HG03025 (cell line): ENCODE measurements around the gene QDPR.

Experiments
- ATAC-seq: cut with Tn5 transposase; IDR thresholded peaks from one replicate; pipeline ENCODE4 v1.9.1; 2021; ENCODE audit warnings: mild to moderate bottlenecking, moderate library complexity; ENCODE audit not compliant: unreplicated experiment, low FRiP score

Gene QDPR

GRCh38 chr4:17493619-17494018, 18.3 kb downstream of the QDPR start:
- ATAC-seq: no peak

DNA sequence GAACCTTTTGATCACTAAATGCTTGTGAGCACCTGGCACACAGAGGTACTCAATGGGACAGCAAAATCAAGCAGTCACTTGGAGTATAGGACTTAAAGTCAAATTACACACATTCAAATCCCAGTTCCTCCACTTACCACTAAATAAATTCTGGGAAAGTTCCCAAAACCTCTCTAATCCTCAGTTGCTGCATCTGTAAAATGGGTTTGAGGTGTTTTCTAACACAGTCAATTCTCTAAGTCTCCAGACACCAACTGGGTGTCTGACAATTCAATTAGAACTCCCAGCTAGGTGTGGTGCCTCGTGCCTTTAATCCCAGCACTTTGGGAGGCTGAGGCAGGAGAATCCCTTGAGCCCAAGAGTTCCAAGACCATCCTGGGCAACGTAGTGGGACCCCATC, 19.0 kb downstream of the QDPR start:
- no peak for ATAC-seq

GRCh38 chr4:17492058-17492741, 19.7 kb downstream of the QDPR start:
- no peak for ATAC-seq

- ATAC-seq: no peak
Observed at GRCh38 chr4:17491196-17491595, 20.7 kb downstream of the QDPR start.

DNA sequence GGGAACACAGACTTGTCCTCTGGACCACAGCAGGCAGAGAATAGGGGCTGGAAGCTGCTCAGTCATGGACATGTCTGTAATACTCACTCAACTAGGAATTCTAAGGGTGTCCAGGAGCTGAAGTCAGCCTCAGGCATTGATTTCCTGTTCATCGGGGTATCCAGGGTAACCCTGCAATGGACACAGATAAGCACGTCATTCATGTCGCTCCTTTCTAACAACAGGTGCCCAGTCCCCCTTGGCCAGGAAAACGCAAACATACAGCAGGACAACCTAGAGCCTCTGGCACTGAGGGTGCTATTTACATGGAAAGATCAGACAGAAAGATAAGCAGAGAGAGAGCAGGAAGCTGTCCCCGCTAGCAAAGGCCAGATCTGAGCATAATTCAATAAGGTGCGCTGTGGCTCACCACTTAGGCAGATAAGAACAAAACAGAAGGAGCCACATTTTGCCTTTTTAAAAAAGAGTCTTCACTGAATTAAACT, 21.3 kb downstream of the QDPR start:
- ATAC-seq: no peak

- ATAC-seq: no peak
Observed at GRCh38 chr4:17489721-17490120, 22.2 kb downstream of the QDPR start.

- no peak for ATAC-seq
Observed at GRCh38 chr4:17489123-17489522, 22.8 kb downstream of the QDPR start.

- ATAC-seq: no peak
Observed at GRCh38 chr4:17482716-17483115, 29.2 kb downstream of the QDPR start.

GRCh38 chr4:17480955-17481354, 30.9 kb downstream of the QDPR start:
- no peak for ATAC-seq

- no peak for ATAC-seq
Observed at GRCh38 chr4:17480210-17480927, 31.5 kb downstream of the QDPR start.

DNA sequence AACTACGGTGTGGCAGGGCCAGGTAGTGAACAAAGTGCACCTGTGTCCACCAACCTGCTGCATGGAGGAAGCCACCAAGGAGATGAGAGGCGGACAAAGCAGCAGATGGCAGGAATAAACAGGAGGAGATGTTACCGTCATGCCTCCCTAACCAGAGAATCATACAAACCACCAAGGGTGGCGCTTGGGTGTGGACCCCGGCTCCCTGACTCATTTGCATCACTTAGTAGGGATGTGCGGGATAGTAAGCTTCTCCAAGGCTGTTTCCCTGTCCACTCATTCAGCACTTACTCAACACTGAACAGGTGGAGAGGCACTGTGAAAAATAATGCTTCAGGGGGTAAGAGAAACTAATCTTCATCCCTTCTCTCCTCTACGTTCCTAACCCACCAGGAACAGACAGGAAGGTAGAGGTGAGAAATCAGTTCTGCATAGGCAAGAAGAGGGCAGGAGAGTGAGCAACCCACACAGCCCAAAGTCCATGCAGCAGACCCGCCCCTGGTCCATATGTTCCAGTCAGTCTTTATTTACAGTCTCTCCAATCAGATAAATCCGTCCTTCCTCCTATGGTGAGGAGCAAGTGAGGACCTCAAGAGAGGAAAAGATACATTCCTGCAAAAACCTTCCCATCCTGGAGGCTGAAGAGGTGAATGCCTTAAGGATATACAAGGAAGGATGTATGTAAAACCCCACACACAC, 34.0 kb downstream of the QDPR start:
- no peak for ATAC-seq

GRCh38 chr4:17476853-17477252, 35.0 kb downstream of the QDPR start:
- no peak for ATAC-seq

DNA sequence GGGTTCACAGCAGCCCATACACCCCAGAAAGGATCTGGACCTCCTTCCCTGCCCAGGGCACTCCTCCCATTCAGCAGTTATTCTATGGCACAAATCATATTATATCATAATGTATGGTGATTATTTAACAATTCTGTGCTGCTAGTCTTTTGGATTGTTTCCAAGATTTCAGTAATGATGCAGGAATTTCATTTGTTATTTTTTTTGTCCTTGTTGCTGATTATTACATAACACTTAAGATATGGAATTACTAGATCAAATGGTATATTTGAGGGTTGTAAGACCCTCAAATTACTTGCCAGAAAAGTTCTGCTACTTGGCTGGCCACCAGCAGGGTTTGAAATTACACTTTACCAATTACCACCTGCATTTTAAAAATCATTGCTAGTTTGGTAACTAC, 36.4 kb downstream of the QDPR start:
- ATAC-seq: no peak

DNA sequence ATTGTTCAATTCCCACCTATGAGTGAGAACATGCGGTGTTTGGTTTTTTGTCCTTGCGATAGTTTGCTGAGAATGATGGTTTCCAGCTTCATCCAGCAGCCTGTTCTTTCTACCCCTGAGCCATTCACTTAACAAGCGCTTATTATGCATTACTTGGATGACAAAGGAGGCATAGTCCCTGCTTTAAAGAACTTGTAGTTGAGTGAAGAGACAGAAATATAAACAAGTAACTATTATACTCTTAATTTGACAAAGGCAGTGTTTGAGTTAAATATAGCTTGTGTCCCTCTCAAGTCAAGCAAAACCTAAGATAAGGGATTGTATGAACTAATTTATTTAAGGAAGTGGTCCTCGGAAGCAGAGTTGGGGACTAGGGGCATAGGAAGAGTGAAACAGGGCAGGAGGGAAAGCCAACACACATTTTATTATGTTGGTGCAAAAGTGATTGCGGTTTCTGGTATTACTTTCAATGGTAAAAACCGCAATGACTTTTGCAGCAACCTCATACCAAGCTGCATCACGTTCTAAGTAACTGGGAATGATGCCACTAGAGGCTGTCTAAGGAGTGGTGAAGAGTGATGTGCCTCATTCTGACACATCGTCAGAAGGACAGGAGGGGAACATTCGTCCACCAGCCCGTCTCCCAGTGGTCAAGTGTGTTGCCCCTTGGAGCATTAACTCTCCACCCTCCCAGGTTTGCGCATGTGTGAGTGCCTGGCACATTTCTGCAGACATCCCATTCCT, 41.8 kb downstream of the QDPR start:
- ATAC-seq: no peak

DNA sequence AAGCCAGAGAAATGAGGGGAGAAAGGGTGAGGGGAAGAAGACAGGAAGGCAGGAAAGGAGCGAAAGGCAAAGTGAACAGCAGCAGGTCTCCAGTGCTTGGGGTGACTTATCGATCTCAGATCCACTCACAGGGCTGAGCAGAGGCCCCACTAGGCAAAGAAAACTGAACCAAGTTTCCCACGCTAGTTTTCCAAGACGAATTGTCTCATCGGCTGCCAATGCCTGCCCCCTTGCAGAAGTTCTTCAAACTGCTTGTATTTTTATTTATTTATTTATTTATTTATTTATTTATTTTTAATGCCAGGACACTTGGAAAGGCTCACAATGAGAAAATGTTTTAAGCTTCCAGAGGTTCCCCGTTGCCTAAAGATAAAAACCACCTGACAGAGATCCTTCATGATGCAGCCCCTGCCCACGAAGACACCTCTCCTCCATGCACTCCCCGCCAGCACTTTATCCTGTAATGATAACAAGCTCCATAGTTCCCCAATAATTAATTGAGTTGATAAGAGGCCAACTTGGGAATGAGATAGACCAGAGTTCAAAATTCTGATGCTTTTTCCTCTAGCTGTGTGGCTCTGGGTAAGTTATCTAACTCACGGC, 43.2 kb downstream of the QDPR start:
- ATAC-seq: no peak

- ATAC-seq: no peak
Observed at GRCh38 chr4:17463606-17464005, 48.3 kb downstream of the QDPR start.

DNA sequence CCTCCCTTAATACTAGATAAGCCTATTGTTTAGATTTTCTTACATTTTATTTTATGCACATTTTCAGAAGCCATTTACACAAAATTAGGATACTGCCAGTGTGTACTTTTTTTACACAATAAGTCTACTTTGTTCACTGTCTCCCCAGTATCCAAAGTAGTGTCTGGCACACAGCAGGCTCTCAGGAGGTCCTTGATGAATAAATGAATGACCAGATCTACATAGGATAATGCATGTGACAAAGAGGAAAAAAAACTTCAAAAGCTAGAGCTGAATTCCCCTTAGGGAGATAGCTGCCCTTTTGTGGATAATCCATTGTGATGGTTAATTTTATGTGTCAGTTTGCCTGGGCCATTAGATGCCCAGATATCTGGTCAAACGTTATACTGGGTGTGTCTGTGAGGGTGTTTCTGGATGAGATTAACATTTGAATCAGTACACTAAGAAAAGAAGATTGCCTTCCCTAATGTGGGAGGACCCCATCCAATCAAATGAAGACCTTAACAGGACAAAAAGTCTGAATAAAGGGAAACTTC, 61.6 kb downstream of the QDPR start:
- ATAC-seq: no peak

GRCh38 chr4:17448689-17449088, 63.2 kb downstream of the QDPR start:
- ATAC-seq: no peak

DNA sequence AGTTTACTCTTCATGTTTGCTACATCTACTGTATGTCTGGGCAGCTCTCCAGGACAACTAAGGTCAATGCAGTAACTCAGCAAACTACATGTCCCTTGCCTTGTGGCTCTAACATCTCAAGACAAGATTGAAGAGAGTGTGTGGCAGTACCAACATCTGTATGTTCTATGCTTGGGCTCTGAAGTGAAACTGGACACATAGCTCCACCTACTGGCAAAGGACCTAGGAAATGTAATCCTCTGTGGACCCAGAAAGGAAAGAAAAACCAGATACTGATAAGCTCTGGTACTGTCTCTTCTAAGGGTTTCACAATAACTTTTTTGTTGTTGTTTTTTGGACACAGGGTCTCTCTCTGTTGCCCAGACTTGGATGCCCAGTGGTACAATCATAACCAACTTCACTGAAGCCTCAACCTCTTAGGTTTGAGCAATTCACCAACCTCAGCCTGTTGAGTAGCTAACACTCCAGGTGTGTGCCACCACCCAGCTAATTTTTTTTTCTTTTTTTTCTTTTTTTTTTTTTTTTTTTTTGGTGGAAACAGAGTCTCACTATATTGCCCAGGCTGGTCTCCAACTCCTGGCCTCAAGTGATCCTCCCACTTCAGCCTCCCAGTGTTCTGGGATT, 64.1 kb downstream of the QDPR start:
- peak; percentile 93 for ATAC-seq

GRCh38 chr4:17447056-17447455, 64.8 kb downstream of the QDPR start:
- no peak for ATAC-seq
